Activated CD8-positive, alpha-beta memory T cell treated with anti-CD3 and anti-CD28 coated beads, Interleukin-2, amount 10 ng/mL, durations not matched to agents 7 days and 5 days (primary cell): ENCODE data around the gene ROCK2. TPM values are rescaled to one million over a fixed set of nuclear protein-coding genes. Genes with fewer than 3 reads are reported as not detected.

Experiments
- ATAC-seq: fragments of 150-1000 bp; cut with Tn5 transposase; one replicate; pipeline ENCODE4 v1.10.0; 2021; ENCODE audit warnings: moderate library complexity
- CTCF ChIA-PET: fragments of 350-600 bp; sonication (Branson Sonifier 250); formaldehyde crosslinking; loops from one replicate; lab custom pipeline; 2021; ENCODE audit warnings: antibody characterized with exemption; lab: Charles Lee
- DNase-seq: peaks from one replicate; pipeline ENCODE4 v3.0.0-alpha.2; 2020
- H3K27ac Mint-ChIP-seq: one replicate; pipeline ENCODE4 v1.8.0; 2021; ENCODE audit warnings: mild to moderate bottlenecking, mixed read lengths
- H3K27me3 Mint-ChIP-seq: one replicate; pipeline ENCODE4 v1.8.0; 2021; ENCODE audit warnings: mixed read lengths
- H3K36me3 Mint-ChIP-seq: one replicate; pipeline ENCODE4 v1.8.0; 2021; ENCODE audit warnings: mild to moderate bottlenecking, mixed read lengths
- H3K4me1 Mint-ChIP-seq: one replicate; pipeline ENCODE4 v1.8.0; 2021; ENCODE audit warnings: mixed read lengths
- H3K4me3 Mint-ChIP-seq: one replicate; pipeline ENCODE4 v1.8.0; 2021; ENCODE audit warnings: mild to moderate bottlenecking, moderate library complexity, mixed read lengths
- H3K9me3 Mint-ChIP-seq: one replicate; pipeline ENCODE4 v1.8.0; 2022; ENCODE audit warnings: low read depth, mixed read lengths
- total RNA-seq, 2 experiments: library from RNA; stranded (reverse); gene quantifications; one replicate each; pipeline ENCODE4 v1.2.3, GENCODE V29; 2021

ROCK2 gene
- total RNA-seq, 2 experiments from 2014 or later, result 19.4 to 22.3 TPM

GRCh38 chr2:11212645-11213044, 131.8 kb downstream of the ROCK2 start:
- Mint-ChIP-seq H3K9me3 (no peaks in the 10 kb centered on the region), H3K27me3 (no peaks in the 10 kb centered on the region), H3K4me1 (no peaks in the 10 kb centered on the region), H3K4me3 (no peak overlapping the region), H3K27ac (no peak overlapping the region), H3K36me3 (peaks cover 24% of the 10 kb centered on the region)
- DNase-seq, result no peak
- CTCF ChIA-PET, result no interaction called here
- no peak for ATAC-seq

GRCh38 chr2:11208083-11208482, 136.4 kb downstream of the ROCK2 start:
- Mint-ChIP-seq H3K4me3 (no peak overlapping the region), H3K4me1 (peaks cover 19% of the 10 kb centered on the region), H3K9me3 (no peaks in the 10 kb centered on the region), H3K27ac (no peak overlapping the region), H3K27me3 (no peaks in the 10 kb centered on the region), H3K36me3 (peaks cover 15% of the 10 kb centered on the region)
- no peak for ATAC-seq
- DNase-seq, result no peak
- CTCF ChIA-PET, result no interaction called here

- Mint-ChIP-seq H3K36me3 (peaks cover 16% of the 10 kb centered on the region), H3K4me3 (no peak overlapping the region), H3K9me3 (no peaks in the 10 kb centered on the region), H3K4me1 (peaks cover 21% of the 10 kb centered on the region), H3K27me3 (no peaks in the 10 kb centered on the region), H3K27ac (no peak overlapping the region)
- no peak for DNase-seq
- CTCF ChIA-PET, result no interaction called here
- ATAC-seq, result peak; percentile 93
Observed at GRCh38 chr2:11203480-11203879, 141.0 kb downstream of the ROCK2 start.

- DNase-seq (no peak), ATAC-seq (no peak)
- no peaks in the 10 kb centered on the region for H3K27me3 Mint-ChIP-seq
- H3K27ac Mint-ChIP-seq, result no peak overlapping the region
- H3K4me3 Mint-ChIP-seq, result no peak overlapping the region
- peaks cover 19% of the 10 kb centered on the region for H3K36me3 Mint-ChIP-seq
- CTCF ChIA-PET, result no interaction called here
- no peaks in the 10 kb centered on the region for H3K9me3 Mint-ChIP-seq
- peaks cover 21% of the 10 kb centered on the region for H3K4me1 Mint-ChIP-seq
Observed at GRCh38 chr2:11201969-11202368, 142.5 kb downstream of the ROCK2 start.

- H3K4me3 Mint-ChIP-seq, result no peak overlapping the region
- H3K27me3 Mint-ChIP-seq, result no peaks in the 10 kb centered on the region
- H3K4me1 Mint-ChIP-seq, result peaks cover 21% of the 10 kb centered on the region
- DNase-seq (no peak), ATAC-seq (no peak)
- peaks cover 25% of the 10 kb centered on the region for H3K36me3 Mint-ChIP-seq
- CTCF ChIA-PET, result interaction anchor here (1.0 to 1.9 kb wide), 2 partner anchors 68 to 382 kb away, joined by 3 to 6 read pairs; a partner anchor contains a TSS
- H3K9me3 Mint-ChIP-seq, result no peaks in the 10 kb centered on the region
- H3K27ac Mint-ChIP-seq, result no peak overlapping the region
Observed at GRCh38 chr2:11200651-11201050, 143.8 kb downstream of the ROCK2 start.

GRCh38 chr2:11196246-11196645, 148.2 kb downstream of the ROCK2 start:
- no peak overlapping the region for H3K4me3 Mint-ChIP-seq
- ATAC-seq (no peak), DNase-seq (no peak)
- peaks cover 22% of the 10 kb centered on the region for H3K36me3 Mint-ChIP-seq
- no peaks in the 10 kb centered on the region for H3K27me3 Mint-ChIP-seq
- no peak overlapping the region for H3K27ac Mint-ChIP-seq
- CTCF ChIA-PET, result no interaction called here
- H3K9me3 Mint-ChIP-seq, result no peaks in the 10 kb centered on the region
- no peaks in the 10 kb centered on the region for H3K4me1 Mint-ChIP-seq

GRCh38 chr2:11187731-11188130, 156.7 kb downstream of the ROCK2 start:
- no peak overlapping the region for H3K27ac Mint-ChIP-seq
- no peak for DNase-seq
- no peaks in the 10 kb centered on the region for H3K27me3 Mint-ChIP-seq
- H3K4me1 Mint-ChIP-seq, result no peaks in the 10 kb centered on the region
- ATAC-seq, result no peak
- CTCF ChIA-PET, result interaction anchor here (0.6 kb wide), 1 partner anchor 227 kb away, joined by 3 read pairs; no protein-coding TSS in a partner anchor
- no peak overlapping the region for H3K4me3 Mint-ChIP-seq
- peaks cover 14% of the 10 kb centered on the region for H3K36me3 Mint-ChIP-seq
- H3K9me3 Mint-ChIP-seq, result no peaks in the 10 kb centered on the region

- peaks cover 14% of the 10 kb centered on the region for H3K36me3 Mint-ChIP-seq
- H3K9me3 Mint-ChIP-seq, result no peaks in the 10 kb centered on the region
- CTCF ChIA-PET, result interaction anchor here (0.6 kb wide), 1 partner anchor 227 kb away, joined by 3 read pairs; no protein-coding TSS in a partner anchor
- no peaks in the 10 kb centered on the region for H3K4me1 Mint-ChIP-seq
- no peak overlapping the region for H3K27ac Mint-ChIP-seq
- no peak overlapping the region for H3K4me3 Mint-ChIP-seq
- no peak for ATAC-seq
- no peaks in the 10 kb centered on the region for H3K27me3 Mint-ChIP-seq
- no peak for DNase-seq
Observed at GRCh38 chr2:11187083-11187619, 157.3 kb downstream of the ROCK2 start.

- H3K4me1 Mint-ChIP-seq, result no peaks in the 10 kb centered on the region
- H3K4me3 Mint-ChIP-seq, result no peak overlapping the region
- peaks cover 10% of the 10 kb centered on the region for H3K36me3 Mint-ChIP-seq
- no peaks in the 10 kb centered on the region for H3K27me3 Mint-ChIP-seq
- ATAC-seq (no peak), DNase-seq (no peak)
- H3K9me3 Mint-ChIP-seq, result no peaks in the 10 kb centered on the region
- CTCF ChIA-PET, result no interaction called here
- no peak overlapping the region for H3K27ac Mint-ChIP-seq
Observed at GRCh38 chr2:11186145-11186544, 158.3 kb downstream of the ROCK2 start.

- Mint-ChIP-seq H3K9me3 (no peaks in the 10 kb centered on the region), H3K27ac (no peak overlapping the region), H3K36me3 (peaks cover 5% of the 10 kb centered on the region), H3K4me3 (no peak overlapping the region), H3K4me1 (no peaks in the 10 kb centered on the region), H3K27me3 (no peaks in the 10 kb centered on the region)
- ATAC-seq (no peak), DNase-seq (no peak)
- CTCF ChIA-PET, result no interaction called here
Observed at GRCh38 chr2:11182951-11183350, 161.5 kb downstream of the ROCK2 start.

GRCh38 chr2:11180653-11181052, 163.8 kb downstream of the ROCK2 start:
- H3K9me3 Mint-ChIP-seq, result no peaks in the 10 kb centered on the region
- no peak for DNase-seq
- CTCF ChIA-PET, result interaction anchor here (0.7 kb wide), 1 partner anchor 231 kb away, joined by 4 read pairs; no protein-coding TSS in a partner anchor
- H3K36me3 Mint-ChIP-seq, result peaks cover 6% of the 10 kb centered on the region
- H3K27me3 Mint-ChIP-seq, result no peaks in the 10 kb centered on the region
- no peak for ATAC-seq
- H3K4me3 Mint-ChIP-seq, result no peak overlapping the region
- H3K27ac Mint-ChIP-seq, result no peak overlapping the region
- peaks cover 3% of the 10 kb centered on the region for H3K4me1 Mint-ChIP-seq

- DNase-seq (no peak), ATAC-seq (no peak)
- H3K4me3 Mint-ChIP-seq, result no peak overlapping the region
- no peaks in the 10 kb centered on the region for H3K9me3 Mint-ChIP-seq
- peaks cover 10% of the 10 kb centered on the region for H3K4me1 Mint-ChIP-seq
- no peak overlapping the region for H3K27ac Mint-ChIP-seq
- peaks cover 6% of the 10 kb centered on the region for H3K36me3 Mint-ChIP-seq
- CTCF ChIA-PET, result no interaction called here
- H3K27me3 Mint-ChIP-seq, result no peaks in the 10 kb centered on the region
Observed at GRCh38 chr2:11179899-11180298, 164.5 kb downstream of the ROCK2 start.

GRCh38 chr2:11179196-11179595, 165.2 kb downstream of the ROCK2 start:
- CTCF ChIA-PET, result no interaction called here
- Mint-ChIP-seq H3K36me3 (peaks cover 4% of the 10 kb centered on the region), H3K27me3 (no peaks in the 10 kb centered on the region), H3K27ac (no peak overlapping the region), H3K4me1 (peaks cover 11% of the 10 kb centered on the region), H3K4me3 (no peak overlapping the region), H3K9me3 (no peaks in the 10 kb centered on the region)
- no peak for ATAC-seq
- DNase-seq, result no peak

GRCh38 chr2:11177871-11178690, 166.4 kb downstream of the ROCK2 start:
- DNase-seq (no peak), ATAC-seq (no peak)
- no peaks in the 10 kb centered on the region for H3K27me3 Mint-ChIP-seq
- no peak overlapping the region for H3K27ac Mint-ChIP-seq
- no peak overlapping the region for H3K4me3 Mint-ChIP-seq
- no peaks in the 10 kb centered on the region for H3K9me3 Mint-ChIP-seq
- CTCF ChIA-PET, result interaction anchor here (1.8 kb wide), 1 partner anchor 15 kb away, joined by 3 read pairs; no protein-coding TSS in a partner anchor
- peaks cover 4% of the 10 kb centered on the region for H3K36me3 Mint-ChIP-seq
- H3K4me1 Mint-ChIP-seq, result peaks cover 11% of the 10 kb centered on the region
